Measurements from ENCODE around the gene WDR43.

WDR43 gene

GRCh38 chr2:28894470-28895188 is at the start of gene WDR43:
TSS of gene WDR43 (plus strand) at chr2:28894667. CDS start at chr2:28894699, 32 bp downstream.
- H3K27ac Mint-ChIP-seq: peak within 1 kb of the TSS; percentile 99
- H3K36me3 Mint-ChIP-seq (ENCODE audit: low read depth): peaks cover 10% of the 10 kb centered on the region
- no peaks in the 10 kb centered on the region for H3K9me3 Mint-ChIP-seq

GRCh38 chr2:28855193-28855592 is 39.3 kb upstream of the WDR43 start:
- no peak for DNase-seq (ENCODE audit: low spot score)
- Mint-ChIP-seq H3K36me3 (ENCODE audit: low read depth) (peaks cover 7% of the 10 kb centered on the region), H3K4me1 (ENCODE audit: low read depth) (no peaks in the 10 kb centered on the region), H3K27me3 (ENCODE audit: low read depth) (no peaks in the 10 kb centered on the region), H3K4me3 (no peak overlapping the region), H3K27ac (no peak overlapping the region), H3K9me3 (no peaks in the 10 kb centered on the region)

More at GRCh38 chr2:28894470-28895188, at the start of gene WDR43:
- H3K4me3 Mint-ChIP-seq: peak within 1 kb of the TSS; percentile 98
- peaks cover 31% of the 10 kb centered on the region for H3K4me1 Mint-ChIP-seq (ENCODE audit: low read depth)
- peak; percentile 98 for DNase-seq (ENCODE audit: low spot score)
- H3K27me3 Mint-ChIP-seq (ENCODE audit: low read depth): peaks cover 2% of the 10 kb centered on the region

- H3K4me3 Mint-ChIP-seq: no peak overlapping the region
These were observed 38.5 kb upstream of the WDR43 start for GRCh38 chr2:28855977-28856376.

GRCh38 chr2:28868611-28869010 is 25.9 kb upstream of the WDR43 start:
- peaks cover 26% of the 10 kb centered on the region for H3K4me1 Mint-ChIP-seq (ENCODE audit: low read depth)
- H3K4me3 Mint-ChIP-seq: peak overlapping the region; percentile 98
- no peaks in the 10 kb centered on the region for H3K27me3 Mint-ChIP-seq (ENCODE audit: low read depth)
- DNase-seq (ENCODE audit: low spot score): no peak
- H3K36me3 Mint-ChIP-seq (ENCODE audit: low read depth): peaks cover 18% of the 10 kb centered on the region
- H3K27ac Mint-ChIP-seq: peak overlapping the region; percentile 72
- no peaks in the 10 kb centered on the region for H3K9me3 Mint-ChIP-seq

More at GRCh38 chr2:28855977-28856376, 38.5 kb upstream of the WDR43 start:
- Mint-ChIP-seq H3K27me3 (ENCODE audit: low read depth) (no peaks in the 10 kb centered on the region), H3K36me3 (ENCODE audit: low read depth) (peaks cover 14% of the 10 kb centered on the region), H3K4me1 (ENCODE audit: low read depth) (no peaks in the 10 kb centered on the region), H3K27ac (no peak overlapping the region), H3K9me3 (no peaks in the 10 kb centered on the region)
- no peak for DNase-seq (ENCODE audit: low spot score)

GRCh38 chr2:28869494-28870145 is 24.8 kb upstream of the WDR43 start:
- peaks cover 21% of the 10 kb centered on the region for H3K4me1 Mint-ChIP-seq (ENCODE audit: low read depth)
- H3K4me3 Mint-ChIP-seq: peak overlapping the region; percentile 98
- H3K9me3 Mint-ChIP-seq: no peaks in the 10 kb centered on the region
- peaks cover 12% of the 10 kb centered on the region for H3K36me3 Mint-ChIP-seq (ENCODE audit: low read depth)
- DNase-seq (ENCODE audit: low spot score): no peak
- peaks cover 3% of the 10 kb centered on the region for H3K27me3 Mint-ChIP-seq (ENCODE audit: low read depth)
- H3K27ac Mint-ChIP-seq: peak overlapping the region; percentile 95

GRCh38 chr2:28870146-28870891 is 24.1 kb upstream of the WDR43 start, which contains the start of gene TRMT61B:
TSS of gene TRMT61B (minus strand) at chr2:28870309. CDS start at chr2:28870277, 32 bp downstream.
- Mint-ChIP-seq H3K36me3 (ENCODE audit: low read depth) (peaks cover 11% of the 10 kb centered on the region), H3K27me3 (ENCODE audit: low read depth) (peaks cover 8% of the 10 kb centered on the region), H3K9me3 (no peaks in the 10 kb centered on the region), H3K4me3 (peak within 1 kb of the TSS; percentile 98), H3K27ac (peak within 1 kb of the TSS; percentile 95), H3K4me1 (ENCODE audit: low read depth) (peaks cover 18% of the 10 kb centered on the region)
- peak; percentile 99 for DNase-seq (ENCODE audit: low spot score)

GRCh38 chr2:28871620-28872019 is 22.8 kb upstream of the WDR43 start:
- DNase-seq (ENCODE audit: low spot score): no peak
- Mint-ChIP-seq H3K36me3 (ENCODE audit: low read depth) (peaks cover 10% of the 10 kb centered on the region), H3K4me3 (peak overlapping the region; percentile 98), H3K27me3 (ENCODE audit: low read depth) (peaks cover 22% of the 10 kb centered on the region), H3K9me3 (no peaks in the 10 kb centered on the region), H3K4me1 (ENCODE audit: low read depth) (peaks cover 15% of the 10 kb centered on the region), H3K27ac (no peak overlapping the region)

GRCh38 chr2:28880193-28880592 is 14.3 kb upstream of the WDR43 start:
- Mint-ChIP-seq H3K27me3 (ENCODE audit: low read depth) (peaks cover 32% of the 10 kb centered on the region), H3K4me3 (no peak overlapping the region), H3K27ac (no peak overlapping the region), H3K9me3 (no peaks in the 10 kb centered on the region), H3K36me3 (ENCODE audit: low read depth) (no peaks in the 10 kb centered on the region), H3K4me1 (ENCODE audit: low read depth) (no peaks in the 10 kb centered on the region)
- no peak for DNase-seq (ENCODE audit: low spot score)

GRCh38 chr2:28893488-28893887 is 979 bp upstream of the WDR43 start:
- H3K9me3 Mint-ChIP-seq: no peaks in the 10 kb centered on the region
- peaks cover 7% of the 10 kb centered on the region for H3K27me3 Mint-ChIP-seq (ENCODE audit: low read depth)
- DNase-seq (ENCODE audit: low spot score): no peak
- peaks cover 8% of the 10 kb centered on the region for H3K36me3 Mint-ChIP-seq (ENCODE audit: low read depth)
- peaks cover 25% of the 10 kb centered on the region for H3K4me1 Mint-ChIP-seq (ENCODE audit: low read depth)
- H3K4me3 Mint-ChIP-seq: peak overlapping the region; percentile 47
- no peak overlapping the region for H3K27ac Mint-ChIP-seq

GRCh38 chr2:28895189-28895893 is 874 bp downstream of the WDR43 start:
- H3K9me3 Mint-ChIP-seq: no peaks in the 10 kb centered on the region
- peaks cover 10% of the 10 kb centered on the region for H3K36me3 Mint-ChIP-seq (ENCODE audit: low read depth)
- no peaks in the 10 kb centered on the region for H3K27me3 Mint-ChIP-seq (ENCODE audit: low read depth)
- H3K27ac Mint-ChIP-seq: peak overlapping the region; percentile 99
- H3K4me1 Mint-ChIP-seq (ENCODE audit: low read depth): peaks cover 31% of the 10 kb centered on the region
- peak overlapping the region; percentile 98 for H3K4me3 Mint-ChIP-seq
- peak; percentile 41 for DNase-seq (ENCODE audit: low spot score)

- H3K27ac Mint-ChIP-seq: no peak overlapping the region
- no peaks in the 10 kb centered on the region for H3K9me3 Mint-ChIP-seq
- peaks cover 34% of the 10 kb centered on the region for H3K4me1 Mint-ChIP-seq (ENCODE audit: low read depth)
- peaks cover 12% of the 10 kb centered on the region for H3K36me3 Mint-ChIP-seq (ENCODE audit: low read depth)
- peak overlapping the region; percentile 98 for H3K4me3 Mint-ChIP-seq
- H3K27me3 Mint-ChIP-seq (ENCODE audit: low read depth): no peaks in the 10 kb centered on the region
- DNase-seq (ENCODE audit: low spot score): no peak
These were observed 2.4 kb downstream of the WDR43 start for GRCh38 chr2:28896906-28897305.

- DNase-seq (ENCODE audit: low spot score): no peak
- no peaks in the 10 kb centered on the region for H3K9me3 Mint-ChIP-seq
- H3K4me1 Mint-ChIP-seq (ENCODE audit: low read depth): peaks cover 34% of the 10 kb centered on the region
- H3K4me3 Mint-ChIP-seq: peak overlapping the region; percentile 56
- H3K27ac Mint-ChIP-seq: peak overlapping the region; percentile 11
- H3K36me3 Mint-ChIP-seq (ENCODE audit: low read depth): peaks cover 18% of the 10 kb centered on the region
- no peaks in the 10 kb centered on the region for H3K27me3 Mint-ChIP-seq (ENCODE audit: low read depth)
These were observed 3.6 kb downstream of the WDR43 start for GRCh38 chr2:28898048-28898447.

GRCh38 chr2:28901202-28901601 is 6.7 kb downstream of the WDR43 start:
- Mint-ChIP-seq H3K4me3 (no peak overlapping the region), H3K27me3 (ENCODE audit: low read depth) (no peaks in the 10 kb centered on the region), H3K4me1 (ENCODE audit: low read depth) (peaks cover 28% of the 10 kb centered on the region), H3K27ac (no peak overlapping the region), H3K36me3 (ENCODE audit: low read depth) (peaks cover 21% of the 10 kb centered on the region), H3K9me3 (no peaks in the 10 kb centered on the region)
- no peak for DNase-seq (ENCODE audit: low spot score)
